Panc1 (cell line): ENCODE measurements around the gene ENTPD5. TPM values are rescaled to one million over a fixed set of nuclear protein-coding genes. Genes with fewer than 3 reads are reported as not detected.

ENCODE experiments used
- ATAC-seq: fragments of 200-7000 bp; cut with Tn5 transposase; 2 replicates; pipeline ENCODE4 v1.9.1; 2020; ENCODE audit warnings: mild to moderate bottlenecking, moderate library complexity
- BruUV-seq: library from RNA; stranded (reverse); fragments of 400-500 nt; replicated peaks from 2 replicates; lab custom pipeline; 2021; lab: Mats Ljungman, UMichigan
- CTCF ChIA-PET: fragments of 300-600 bp; sonication (Branson Sonifier 250); formaldehyde crosslinking; loops from one replicate; lab custom pipeline; 2022; ENCODE audit warnings: antibody characterized with exemption; lab: Charles Lee
- POLR2A ChIA-PET: fragments of 300-600 bp; sonication (Branson Sonifier 250); formaldehyde crosslinking; loops from one replicate; lab custom pipeline; 2022; ENCODE audit warnings: antibody characterized with exemption; lab: Charles Lee
- DNase-seq: peaks from one replicate; pipeline ENCODE4 v3.0.0-alpha.2; 2010; ENCODE audit warnings: low read depth, low spot score
- H3K27ac ChIP-seq: 2 replicates; pipeline ENCODE4 v1.5.1; 2011; ENCODE audit warnings: mild to moderate bottlenecking, low read length, inconsistent platforms
- H3K27me3 ChIP-seq: fragments of 200-500 bp; sonication (Bioruptor generic); 2 replicates; pipeline ENCODE4 v1.6.0; 2014; ENCODE audit warnings: low read length, inconsistent platforms; ENCODE audit not compliant: control insufficient read depth, insufficient read depth
- H3K36me3 ChIP-seq: fragments of 200-500 bp; sonication (Bioruptor generic); 2 replicates; pipeline ENCODE4 v1.5.1; 2014; ENCODE audit warnings: inconsistent platforms, mild to moderate bottlenecking, low read length, moderate library complexity; ENCODE audit not compliant: control insufficient read depth, insufficient read depth
- H3K4me1 ChIP-seq: 2 replicates; pipeline ENCODE4 v1.5.1; 2011; ENCODE audit warnings: inconsistent platforms, mild to moderate bottlenecking, low read length, moderate library complexity; ENCODE audit not compliant: control insufficient read depth, insufficient read depth
- H3K4me3 ChIP-seq, 2 experiments: 2 replicates each; pipeline ENCODE4 v1.5.1; 2011 to 2012; ENCODE audit warnings: low read depth in 2 of 2, low read length in 2 of 2, mild to moderate bottlenecking in 2 of 2, inconsistent platforms in 1 of 2, moderate library complexity in 1 of 2
- H3K9me3 ChIP-seq: fragments of 200-500 bp; sonication (Bioruptor generic); 2 replicates; pipeline ENCODE4 v1.5.1; 2014; ENCODE audit warnings: low read depth, mild to moderate bottlenecking, inconsistent platforms, low read length, moderate library complexity; ENCODE audit not compliant: control insufficient read depth, insufficient read depth
- POLR2AphosphoS5 ChIP-seq: IDR thresholded peaks from 2 replicates; pipeline ENCODE4 v1.6.1; 2012; ENCODE audit warnings: mild to moderate bottlenecking, low read depth, low read length, moderate library complexity
- SIN3A ChIP-seq: IDR thresholded peaks from 2 replicates; pipeline ENCODE4 v1.6.1; 2012; ENCODE audit warnings: low read depth, mild to moderate bottlenecking, low read length, moderate library complexity, borderline replicate concordance; ENCODE audit not compliant: insufficient read depth
- TCF7L2 ChIP-seq: IDR thresholded peaks from 2 replicates; pipeline ENCODE4 v1.6.1; 2011; ENCODE audit warnings: mild to moderate bottlenecking, low read depth, low read length, inconsistent platforms
- in situ Hi-C: cut with HindIII; loops from 2 replicates; pipeline ENCODE4 v1.10.0; 2016; ENCODE audit warnings: low sequenced_read_pairs, low pct_unique_long_range_greater_than_20kb
- intact Hi-C: fragments of 100-400 bp; cut with micrococcal nuclease; formaldehyde crosslinking; loops from one replicate; pipeline ENCODE4 v1.10.0; 2022; ENCODE audit not compliant: unreplicated experiment
- total RNA-seq: library from RNA; stranded (reverse); gene quantifications from one replicate; pipeline ENCODE4 v1.2.1, GENCODE V29; 2021; ENCODE audit not compliant: unreplicated experiment
- TF ChIP-seq, protein P1 (sequence below): fragments of 450-650 bp; IDR thresholded peaks from 2 replicates; pipeline ENCODE4 v1.5.1; 2017; ENCODE audit warnings: mild to moderate bottlenecking
- TF ChIP-seq, protein P2 (sequence below), 2 experiments: IDR thresholded peaks; 2 replicates each; pipeline ENCODE4 v1.6.1; 2011 to 2012; ENCODE audit warnings: low read depth in 2 of 2, control low read depth in 1 of 2, low read length in 1 of 2, mild to moderate bottlenecking in 1 of 2, moderate library complexity in 1 of 2; ENCODE audit not compliant: insufficient read depth in 1 of 2

Gene ENTPD5
- total RNA-seq, 1 experiment from 2014 or later: 13.0 TPM

DNA sequence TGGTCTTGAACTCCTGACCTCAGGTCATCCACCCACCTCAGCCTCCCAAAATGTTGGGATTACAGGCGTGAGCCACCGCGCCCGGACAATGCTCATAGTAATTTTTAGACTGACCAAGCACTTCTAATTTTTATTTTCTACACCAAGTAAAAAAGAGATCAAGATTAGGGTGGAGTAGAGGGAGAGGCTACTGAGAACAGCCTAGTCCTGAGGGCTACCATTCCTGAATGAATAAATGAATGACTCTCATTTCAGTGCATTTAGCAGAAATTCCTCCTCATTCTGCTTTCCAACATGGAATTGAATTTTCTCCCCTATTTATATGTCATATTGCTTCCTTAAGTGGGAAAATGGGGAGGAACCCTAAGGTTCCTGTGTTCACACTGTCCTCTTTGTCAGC, 26.4 kb upstream of the ENTPD5 start:
- CTCF ChIA-PET: no interaction called here
- Histone ChIP-seq H3K4me1 (no peaks in the 10 kb centered on the region), H3K4me3 (no peak overlapping the region), H3K36me3 (no peaks in the 10 kb centered on the region), H3K9me3 (no peaks in the 10 kb centered on the region), H3K27me3 (no peaks in the 10 kb centered on the region), H3K27ac (no peak overlapping the region)
- intact Hi-C loops (no loop called here), in situ Hi-C loops (no loop called here)
- BruUV-seq: no TSS peak
- ATAC-seq (no peak), DNase-seq (no peak)
- TF ChIP-seq, protein P1, sequence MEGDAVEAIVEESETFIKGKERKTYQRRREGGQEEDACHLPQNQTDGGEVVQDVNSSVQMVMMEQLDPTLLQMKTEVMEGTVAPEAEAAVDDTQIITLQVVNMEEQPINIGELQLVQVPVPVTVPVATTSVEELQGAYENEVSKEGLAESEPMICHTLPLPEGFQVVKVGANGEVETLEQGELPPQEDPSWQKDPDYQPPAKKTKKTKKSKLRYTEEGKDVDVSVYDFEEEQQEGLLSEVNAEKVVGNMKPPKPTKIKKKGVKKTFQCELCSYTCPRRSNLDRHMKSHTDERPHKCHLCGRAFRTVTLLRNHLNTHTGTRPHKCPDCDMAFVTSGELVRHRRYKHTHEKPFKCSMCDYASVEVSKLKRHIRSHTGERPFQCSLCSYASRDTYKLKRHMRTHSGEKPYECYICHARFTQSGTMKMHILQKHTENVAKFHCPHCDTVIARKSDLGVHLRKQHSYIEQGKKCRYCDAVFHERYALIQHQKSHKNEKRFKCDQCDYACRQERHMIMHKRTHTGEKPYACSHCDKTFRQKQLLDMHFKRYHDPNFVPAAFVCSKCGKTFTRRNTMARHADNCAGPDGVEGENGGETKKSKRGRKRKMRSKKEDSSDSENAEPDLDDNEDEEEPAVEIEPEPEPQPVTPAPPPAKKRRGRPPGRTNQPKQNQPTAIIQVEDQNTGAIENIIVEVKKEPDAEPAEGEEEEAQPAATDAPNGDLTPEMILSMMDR: no peak
- TF ChIP-seq POLR2AphosphoS5 (no peak), SIN3A (no peak)
- TF ChIP-seq, protein P2, sequence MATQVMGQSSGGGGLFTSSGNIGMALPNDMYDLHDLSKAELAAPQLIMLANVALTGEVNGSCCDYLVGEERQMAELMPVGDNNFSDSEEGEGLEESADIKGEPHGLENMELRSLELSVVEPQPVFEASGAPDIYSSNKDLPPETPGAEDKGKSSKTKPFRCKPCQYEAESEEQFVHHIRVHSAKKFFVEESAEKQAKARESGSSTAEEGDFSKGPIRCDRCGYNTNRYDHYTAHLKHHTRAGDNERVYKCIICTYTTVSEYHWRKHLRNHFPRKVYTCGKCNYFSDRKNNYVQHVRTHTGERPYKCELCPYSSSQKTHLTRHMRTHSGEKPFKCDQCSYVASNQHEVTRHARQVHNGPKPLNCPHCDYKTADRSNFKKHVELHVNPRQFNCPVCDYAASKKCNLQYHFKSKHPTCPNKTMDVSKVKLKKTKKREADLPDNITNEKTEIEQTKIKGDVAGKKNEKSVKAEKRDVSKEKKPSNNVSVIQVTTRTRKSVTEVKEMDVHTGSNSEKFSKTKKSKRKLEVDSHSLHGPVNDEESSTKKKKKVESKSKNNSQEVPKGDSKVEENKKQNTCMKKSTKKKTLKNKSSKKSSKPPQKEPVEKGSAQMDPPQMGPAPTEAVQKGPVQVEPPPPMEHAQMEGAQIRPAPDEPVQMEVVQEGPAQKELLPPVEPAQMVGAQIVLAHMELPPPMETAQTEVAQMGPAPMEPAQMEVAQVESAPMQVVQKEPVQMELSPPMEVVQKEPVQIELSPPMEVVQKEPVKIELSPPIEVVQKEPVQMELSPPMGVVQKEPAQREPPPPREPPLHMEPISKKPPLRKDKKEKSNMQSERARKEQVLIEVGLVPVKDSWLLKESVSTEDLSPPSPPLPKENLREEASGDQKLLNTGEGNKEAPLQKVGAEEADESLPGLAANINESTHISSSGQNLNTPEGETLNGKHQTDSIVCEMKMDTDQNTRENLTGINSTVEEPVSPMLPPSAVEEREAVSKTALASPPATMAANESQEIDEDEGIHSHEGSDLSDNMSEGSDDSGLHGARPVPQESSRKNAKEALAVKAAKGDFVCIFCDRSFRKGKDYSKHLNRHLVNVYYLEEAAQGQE (IDR thresholded peaks at IDR 0.05; ENCODE audit: insufficient read depth in 1 of 2, low read depth in 2 of 2, low read length in 1 of 2): no peak
- POLR2A ChIA-PET: no interaction called here

DNA sequence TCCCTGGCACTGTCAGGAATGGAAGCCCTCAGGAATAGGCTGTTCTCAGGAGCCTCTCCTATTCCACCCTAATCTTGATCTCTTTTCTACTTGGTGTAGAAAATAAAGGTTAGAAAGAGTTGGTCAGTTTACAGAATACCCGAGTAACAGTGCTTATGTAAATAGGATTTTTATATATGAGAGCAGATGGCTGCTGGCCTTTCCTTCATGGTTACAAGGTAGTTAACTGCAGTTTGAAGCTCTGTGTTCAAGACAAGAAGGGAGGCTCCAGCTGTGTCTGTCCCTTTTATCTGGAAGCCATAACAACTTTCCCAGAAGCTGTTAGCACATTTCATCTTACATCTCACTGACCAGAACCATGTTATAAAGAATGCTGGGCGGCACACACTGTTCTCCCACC, 23.2 kb upstream of the ENTPD5 start:
- ChIA-PET CTCF (no interaction called here), POLR2A (no interaction called here)
- TF ChIP-seq, protein P1: no peak
- TF ChIP-seq, protein P2 (IDR thresholded peaks at IDR 0.05; ENCODE audit: insufficient read depth in 1 of 2, low read depth in 2 of 2, low read length in 1 of 2): no peak
- no peak for TF ChIP-seq TCF7L2
- TF ChIP-seq POLR2AphosphoS5: no peak
- TF ChIP-seq SIN3A: no peak
- intact Hi-C loops: no loop called here
- Histone ChIP-seq H3K36me3 (no peaks in the 10 kb centered on the region), H3K27me3 (no peaks in the 10 kb centered on the region), H3K4me1 (no peaks in the 10 kb centered on the region), H3K27ac (no peak overlapping the region), H3K9me3 (no peaks in the 10 kb centered on the region), H3K4me3 (no peak overlapping the region)
- in situ Hi-C loops: no loop called here
- DNase-seq: no peak
- no peak for ATAC-seq
- BruUV-seq: no TSS peak
